Choroid plexus epithelial cell (primary cell): ENCODE measurements around the gene CNOT8.

ENCODE experiments used
- DNase-seq: peaks from one replicate; pipeline ENCODE4 v3.0.0-alpha.2; 2010; ENCODE audit warnings: low read depth
- H3K4me3 ChIP-seq: 2 replicates; pipeline ENCODE4 v1.5.1; 2011; ENCODE audit warnings: low read depth, mild to moderate bottlenecking, control low read depth, low read length, moderate library complexity
- CTCF ChIP-seq: conservative IDR thresholded peaks from 2 replicates; pipeline ENCODE4 v1.5.1; 2011; ENCODE audit warnings: low read depth, mild to moderate bottlenecking, control low read depth, inconsistent platforms, low read length, moderate library complexity

The CNOT8 gene

GRCh38 chr5:154881986-154882385 lies 23.6 kb downstream of the CNOT8 start:
- no peak for TF ChIP-seq CTCF
- no peak overlapping the region for H3K4me3 ChIP-seq
- no peak for DNase-seq

GRCh38 chr5:154884424-154884823 lies 26.0 kb downstream of the CNOT8 start:
- TF ChIP-seq CTCF, result no peak
- no peak for DNase-seq
- no peak overlapping the region for H3K4me3 ChIP-seq

GRCh38 chr5:154885439-154885838 lies 27.0 kb downstream of the CNOT8 start:
- DNase-seq, result no peak
- no peak overlapping the region for H3K4me3 ChIP-seq

GRCh38 chr5:154892369-154892771 lies 33.9 kb downstream of the CNOT8 start:
- H3K4me3 ChIP-seq, result no peak overlapping the region
- no peak for TF ChIP-seq CTCF
- no peak for DNase-seq

More at GRCh38 chr5:154885439-154885838, 27.0 kb downstream of the CNOT8 start:
- no peak for TF ChIP-seq CTCF

GRCh38 chr5:154893381-154893780 lies 35.0 kb downstream of the CNOT8 start:
- H3K4me3 ChIP-seq, result no peak overlapping the region
- no peak for DNase-seq
- TF ChIP-seq CTCF, result no peak

GRCh38 chr5:154895606-154896561 lies 37.5 kb downstream of the CNOT8 start:
- no peak overlapping the region for H3K4me3 ChIP-seq
- no peak for TF ChIP-seq CTCF
- no peak for DNase-seq
